Chondrocyte (in vitro differentiated cells): ENCODE results near the gene KLF3. TPM values are rescaled to one million over a fixed set of nuclear protein-coding genes. Genes with fewer than 3 reads are reported as not detected.
A peak's percentile ranks its signal among the peaks of the same experiment; 100 is the strongest.
"Not testable (repeated sequence)": the region's sequence is repeated elsewhere in the genome, so short reads cannot be mapped to it uniquely, and the experiment has no call there.

Source experiments
- DNase-seq: peaks from one replicate; pipeline ENCODE4 v3.0.0; 2021; ENCODE audit warnings: mixed read lengths, low spot score
- H3K27ac Mint-ChIP-seq: one replicate; pipeline ENCODE4 v1.8.0; 2021; ENCODE audit warnings: mild to moderate bottlenecking, moderate library complexity, mixed read lengths; ENCODE audit not compliant: unreplicated experiment
- H3K27me3 Mint-ChIP-seq: 2 replicates; pipeline ENCODE4 v1.8.0; 2021; ENCODE audit warnings: low read depth, mixed read lengths
- H3K36me3 Mint-ChIP-seq: 2 replicates; pipeline ENCODE4 v1.8.0; 2021; ENCODE audit warnings: low read depth, mixed read lengths
- H3K4me1 Mint-ChIP-seq: 2 replicates; pipeline ENCODE4 v1.8.0; 2021; ENCODE audit warnings: low read depth, mild to moderate bottlenecking, mixed read lengths
- H3K4me3 Mint-ChIP-seq: one replicate; pipeline ENCODE4 v1.8.0; 2021; ENCODE audit warnings: mild to moderate bottlenecking, moderate library complexity, mixed read lengths; ENCODE audit not compliant: unreplicated experiment
- H3K9me3 Mint-ChIP-seq: 2 replicates; pipeline ENCODE4 v1.8.0; 2021; ENCODE audit warnings: low read depth, mixed read lengths
- total RNA-seq: library from RNA; stranded (reverse); gene quantifications from 3 replicates; pipeline ENCODE4 v1.2.1, GENCODE V29; 2021
- TF ChIP-seq, protein P1 (sequence below): fragments of 200-600 bp; sonication (generic); IDR thresholded peaks from 2 replicates; pipeline ENCODE4 v1.5.0; 2021; ENCODE audit warnings: antibody characterized with exemption, mild to moderate bottlenecking, moderate library complexity

The KLF3 gene
- total RNA-seq, 1 donor from 2014 or later = 26.4 TPM

DNA sequence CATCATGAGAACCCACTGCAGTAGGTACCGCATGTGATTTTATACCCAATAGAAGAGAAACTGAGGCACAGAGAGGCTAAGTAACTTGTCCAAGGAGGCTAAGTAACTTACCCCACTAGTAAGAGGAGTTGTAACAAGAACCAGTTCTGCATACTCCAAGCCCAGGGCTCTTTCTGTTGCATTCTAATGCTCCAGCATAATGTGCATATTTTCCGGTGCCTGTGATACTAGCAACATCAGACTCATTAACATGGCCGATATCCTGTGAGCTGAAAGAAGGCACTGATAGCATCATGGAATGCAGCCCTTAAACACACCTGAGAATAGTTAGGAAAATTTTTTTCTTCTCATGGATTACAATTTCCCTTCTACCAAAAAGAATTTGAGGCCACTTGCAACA, 39.7 kb upstream of the KLF3 start:
- Mint-ChIP-seq H3K27me3 (no peaks in the 10 kb centered on the region), H3K9me3 (no peaks in the 10 kb centered on the region), H3K36me3 (no peaks in the 10 kb centered on the region), H3K4me1 (peaks cover 3% of the 10 kb centered on the region), H3K27ac (no peak overlapping the region), H3K4me3 (no peak overlapping the region)
- DNase-seq = no peak
- TF ChIP-seq, protein P1, sequence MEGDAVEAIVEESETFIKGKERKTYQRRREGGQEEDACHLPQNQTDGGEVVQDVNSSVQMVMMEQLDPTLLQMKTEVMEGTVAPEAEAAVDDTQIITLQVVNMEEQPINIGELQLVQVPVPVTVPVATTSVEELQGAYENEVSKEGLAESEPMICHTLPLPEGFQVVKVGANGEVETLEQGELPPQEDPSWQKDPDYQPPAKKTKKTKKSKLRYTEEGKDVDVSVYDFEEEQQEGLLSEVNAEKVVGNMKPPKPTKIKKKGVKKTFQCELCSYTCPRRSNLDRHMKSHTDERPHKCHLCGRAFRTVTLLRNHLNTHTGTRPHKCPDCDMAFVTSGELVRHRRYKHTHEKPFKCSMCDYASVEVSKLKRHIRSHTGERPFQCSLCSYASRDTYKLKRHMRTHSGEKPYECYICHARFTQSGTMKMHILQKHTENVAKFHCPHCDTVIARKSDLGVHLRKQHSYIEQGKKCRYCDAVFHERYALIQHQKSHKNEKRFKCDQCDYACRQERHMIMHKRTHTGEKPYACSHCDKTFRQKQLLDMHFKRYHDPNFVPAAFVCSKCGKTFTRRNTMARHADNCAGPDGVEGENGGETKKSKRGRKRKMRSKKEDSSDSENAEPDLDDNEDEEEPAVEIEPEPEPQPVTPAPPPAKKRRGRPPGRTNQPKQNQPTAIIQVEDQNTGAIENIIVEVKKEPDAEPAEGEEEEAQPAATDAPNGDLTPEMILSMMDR = no peak

DNA sequence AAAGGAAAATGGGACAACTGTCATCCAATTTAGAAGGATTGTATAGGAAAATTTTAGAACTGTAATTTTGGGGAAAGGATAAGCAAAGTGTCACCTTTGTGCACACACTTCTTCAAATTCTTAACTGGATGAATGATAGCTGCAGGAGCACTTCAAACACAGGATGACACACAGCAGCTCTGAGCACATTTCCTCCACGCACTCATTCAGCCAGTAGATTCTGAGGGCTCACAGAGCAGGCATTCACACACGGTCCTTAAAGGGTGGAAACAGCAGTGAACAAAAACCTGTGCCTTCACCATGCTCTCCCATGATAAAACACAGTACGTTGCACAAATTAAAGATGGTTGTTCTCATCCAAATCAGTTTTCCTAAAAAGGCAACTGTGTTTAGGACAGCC, 38.5 kb upstream of the KLF3 start:
- no peak overlapping the region for H3K4me3 Mint-ChIP-seq
- peaks cover 5% of the 10 kb centered on the region for H3K4me1 Mint-ChIP-seq
- no peaks in the 10 kb centered on the region for H3K27me3 Mint-ChIP-seq
- no peak overlapping the region for H3K27ac Mint-ChIP-seq
- no peaks in the 10 kb centered on the region for H3K36me3 Mint-ChIP-seq
- no peak for DNase-seq
- H3K9me3 Mint-ChIP-seq = no peaks in the 10 kb centered on the region
- TF ChIP-seq, protein P1 = no peak

DNA sequence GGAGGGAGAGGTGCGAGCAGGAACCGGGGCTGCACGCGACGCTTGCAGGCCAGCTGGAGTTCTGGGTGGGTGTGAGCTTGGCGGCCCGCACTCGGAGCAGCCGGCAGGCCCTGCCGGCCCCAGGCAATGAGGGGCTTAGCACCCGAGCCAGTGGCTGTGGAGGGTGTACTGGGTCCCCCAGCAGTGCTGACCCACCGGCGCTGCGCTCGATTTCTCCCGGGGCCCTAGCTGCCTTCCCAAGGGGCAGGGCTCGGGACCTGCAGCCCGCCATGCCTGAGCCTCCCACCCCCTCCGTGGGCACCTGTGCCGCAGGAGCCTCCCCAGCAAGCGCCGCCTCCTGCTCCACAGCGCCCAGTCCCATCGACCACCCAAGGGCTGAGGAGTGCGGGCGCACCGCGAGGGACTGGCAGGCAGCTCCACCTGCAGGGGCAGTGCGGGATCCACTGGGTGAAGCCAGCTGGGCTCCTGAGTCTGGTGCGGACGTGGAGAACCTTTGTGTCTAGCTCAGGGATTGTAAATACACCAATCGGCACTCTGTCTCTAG, 37.0 kb upstream of the KLF3 start:
- H3K4me3 Mint-ChIP-seq, DNase-seq, H3K27me3 Mint-ChIP-seq, H3K9me3 Mint-ChIP-seq, H3K4me1 Mint-ChIP-seq, H3K36me3 Mint-ChIP-seq, H3K27ac Mint-ChIP-seq: not testable (repeated sequence)

DNA sequence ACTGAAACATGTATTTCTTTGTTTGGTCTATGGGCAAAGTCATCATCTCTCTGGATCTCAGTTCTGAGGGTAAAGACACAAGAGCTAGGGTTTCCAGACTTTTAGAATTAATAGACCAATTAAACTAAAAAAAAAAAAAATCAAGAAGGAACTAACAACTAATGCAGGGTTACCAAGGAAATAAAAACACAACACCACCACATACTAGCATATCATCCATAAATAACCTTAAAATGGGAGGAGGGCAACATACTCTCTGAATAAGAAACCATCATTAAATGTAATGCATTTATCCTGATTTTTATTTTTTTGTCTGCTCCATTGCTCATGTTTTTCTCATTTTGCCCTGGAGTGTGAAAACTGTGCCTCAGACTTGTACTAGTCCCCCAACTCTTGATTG, 33.5 kb upstream of the KLF3 start:
- H3K27me3 Mint-ChIP-seq = no peaks in the 10 kb centered on the region
- peaks cover 13% of the 10 kb centered on the region for H3K4me1 Mint-ChIP-seq
- DNase-seq = no peak
- no peak overlapping the region for H3K4me3 Mint-ChIP-seq
- H3K9me3 Mint-ChIP-seq = no peaks in the 10 kb centered on the region
- TF ChIP-seq, protein P1 = no peak
- no peaks in the 10 kb centered on the region for H3K36me3 Mint-ChIP-seq
- no peak overlapping the region for H3K27ac Mint-ChIP-seq

DNA sequence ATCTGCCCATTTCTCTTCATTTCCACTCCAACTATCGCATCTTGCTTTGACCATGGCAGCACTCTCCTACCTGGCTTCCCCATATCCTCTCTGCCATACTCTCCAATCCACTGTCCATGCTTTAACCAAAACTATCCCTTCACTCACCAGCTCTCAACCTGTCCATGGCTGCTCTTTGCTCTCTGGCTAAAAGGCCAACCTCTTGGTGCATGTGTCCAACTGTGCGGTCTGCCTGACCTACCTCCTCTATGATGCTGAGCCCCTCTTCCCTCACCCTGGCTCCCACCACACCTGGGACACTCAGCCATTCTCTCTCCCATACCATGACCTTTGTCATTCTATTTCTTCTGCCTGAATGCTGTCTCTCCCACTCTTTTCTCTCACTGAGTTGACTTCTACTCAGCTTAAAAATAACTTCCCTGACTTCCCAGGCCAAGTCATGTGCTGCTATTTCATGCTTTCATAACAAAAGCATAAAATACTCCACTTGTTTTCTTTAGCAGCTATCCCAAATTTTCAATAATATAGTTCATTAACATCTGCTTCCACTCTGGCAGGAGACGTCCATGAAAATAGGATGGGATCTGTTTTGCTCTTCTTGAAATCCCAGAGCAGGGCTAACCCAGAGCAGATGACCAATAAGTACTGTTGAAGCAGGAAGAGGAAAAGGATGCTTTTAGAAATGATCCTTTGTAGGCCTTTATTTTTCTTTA, 29.8 kb upstream of the KLF3 start:
- no peak for DNase-seq
- Mint-ChIP-seq H3K9me3 (no peaks in the 10 kb centered on the region), H3K36me3 (no peaks in the 10 kb centered on the region), H3K4me3 (no peak overlapping the region), H3K27ac (peak overlapping the region; percentile 52), H3K27me3 (no peaks in the 10 kb centered on the region), H3K4me1 (peaks cover 19% of the 10 kb centered on the region)
- TF ChIP-seq, protein P1 = no peak

DNA sequence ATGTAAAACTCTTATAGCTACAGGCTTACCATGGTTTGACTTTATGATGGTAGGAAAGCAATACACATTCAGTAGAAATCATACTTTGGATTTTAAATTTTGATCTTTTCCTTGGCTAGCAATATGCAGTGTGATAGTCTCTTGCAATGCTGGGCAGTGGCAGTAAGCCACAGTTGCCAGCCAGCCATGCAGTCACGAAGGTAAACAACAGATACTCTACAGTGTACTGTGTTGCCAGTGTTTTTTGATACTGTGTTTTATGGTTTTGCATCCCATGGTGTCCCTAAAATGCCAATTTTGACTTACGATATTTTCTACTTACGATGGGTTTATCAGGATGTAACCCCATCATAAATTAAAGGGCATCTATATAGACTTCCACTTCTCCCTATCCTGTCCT, 24.8 kb upstream of the KLF3 start:
- DNase-seq = no peak
- Mint-ChIP-seq H3K4me1 (peaks cover 13% of the 10 kb centered on the region), H3K36me3 (no peaks in the 10 kb centered on the region), H3K4me3 (no peak overlapping the region), H3K27me3 (no peaks in the 10 kb centered on the region), H3K9me3 (no peaks in the 10 kb centered on the region), H3K27ac (no peak overlapping the region)
- TF ChIP-seq, protein P1 = no peak
